ENCODE data around the gene SLC6A16. TPM values are rescaled to one million over a fixed set of nuclear protein-coding genes. Genes with fewer than 3 reads are reported as not detected.
"Not testable (repeated sequence)": the region's sequence is repeated elsewhere in the genome, so short reads cannot be mapped to it uniquely, and the experiment has no call there.

SLC6A16 gene
- total RNA-seq, 3 donors from 2014 or later: 1.2 to 2.7 (median 2.0) TPM

DNA sequence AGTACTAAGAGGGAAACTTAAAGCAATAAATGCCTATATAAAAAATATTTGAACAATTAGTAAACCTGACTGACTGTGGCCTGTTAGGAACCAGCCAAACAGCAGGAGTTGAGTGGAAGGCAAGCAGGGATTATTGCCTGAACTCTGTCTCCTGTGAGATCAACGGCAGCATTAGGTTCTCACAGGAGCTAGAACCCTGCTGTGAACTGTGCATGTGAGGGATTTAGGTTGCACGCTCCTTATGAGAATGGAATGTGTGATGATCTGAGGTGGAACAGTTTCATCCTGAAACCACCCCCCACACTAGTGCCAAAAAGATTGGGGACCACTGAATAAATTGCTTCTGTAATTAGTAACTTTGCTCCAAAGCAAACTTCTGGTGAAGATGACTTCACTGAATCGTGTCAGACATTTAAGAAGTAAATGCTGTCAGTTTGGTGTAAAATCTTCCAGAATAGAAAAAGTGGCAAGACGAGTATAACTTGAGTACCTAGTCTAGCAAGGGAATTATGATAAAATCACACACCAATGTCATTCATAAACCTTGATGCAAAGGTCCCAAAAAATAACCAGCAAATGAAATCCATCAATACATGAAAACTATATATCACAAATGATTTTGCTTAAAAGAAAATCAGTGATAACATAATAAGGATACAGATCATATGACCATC lies 53.8 kb downstream of the SLC6A16 start:
- H3K36me3 ChIP-seq: no peaks in the 10 kb centered on the region
- H3K27ac ChIP-seq: no peak overlapping the region
- peaks cover 14 to 17% of the 10 kb centered on the region in 2 donors for H3K9me3 ChIP-seq
- no peak for DNase-seq (ENCODE audit: low spot score in 2 of 2)
- H3K4me1 ChIP-seq: no peaks in the 10 kb centered on the region
- no peaks in the 10 kb centered on the region for H3K27me3 ChIP-seq
- intact Hi-C loops (cut with DNase I; ENCODE audit: low total_unique reads): no loop called here
- TF ChIP-seq CTCF (IDR thresholded peaks at IDR 0.05) (no peak), POLR2AphosphoS5 (IDR thresholded peaks at IDR 0.05) (no peak), POLR2A (IDR thresholded peaks at IDR 0.05) (no peak)
- no peak overlapping the region for H3K4me3 ChIP-seq

GRCh38 chr19:49266409-49266808 lies 58.6 kb downstream of the SLC6A16 start:
- H3K36me3 ChIP-seq; DNase-seq (ENCODE audit: low spot score in 2 of 2); H3K4me3 ChIP-seq; intact Hi-C loops (cut with DNase I; ENCODE audit: low total_unique reads); H3K4me1 ChIP-seq; H3K27me3 ChIP-seq; H3K27ac ChIP-seq: not testable (repeated sequence)
- peak in 1 of 3 donors; percentile 15 for TF ChIP-seq CTCF (IDR thresholded peaks at IDR 0.05)
- H3K9me3 ChIP-seq: peaks cover 14 to 26% of the 10 kb centered on the region in 2 donors

GRCh38 chr19:49264258-49264657 lies 60.7 kb downstream of the SLC6A16 start:
- Histone ChIP-seq H3K4me1 (no peaks in the 10 kb centered on the region), H3K36me3 (no peaks in the 10 kb centered on the region), H3K4me3 (no peak overlapping the region), H3K9me3 (peaks cover 14 to 30% of the 10 kb centered on the region in 2 donors), H3K27me3 (no peaks in the 10 kb centered on the region), H3K27ac (no peak overlapping the region)
- TF ChIP-seq CTCF (IDR thresholded peaks at IDR 0.05): no peak
- intact Hi-C loops (cut with DNase I; ENCODE audit: low total_unique reads): no loop called here
- DNase-seq (ENCODE audit: low spot score in 2 of 2): no peak

- Histone ChIP-seq H3K4me1 (no peaks in the 10 kb centered on the region), H3K27me3 (no peaks in the 10 kb centered on the region), H3K27ac (no peak overlapping the region), H3K36me3 (no peaks in the 10 kb centered on the region), H3K4me3 (no peak overlapping the region), H3K9me3 (peaks cover 12 to 30% of the 10 kb centered on the region in 2 donors)
- intact Hi-C loops (cut with DNase I; ENCODE audit: low total_unique reads): no loop called here
- DNase-seq (ENCODE audit: low spot score in 2 of 2): no peak
- TF ChIP-seq POLR2A (IDR thresholded peaks at IDR 0.05): no peak
- no peak for TF ChIP-seq CTCF (IDR thresholded peaks at IDR 0.05)
- TF ChIP-seq POLR2AphosphoS5 (IDR thresholded peaks at IDR 0.05): no peak
These were observed 63.4 kb downstream of the SLC6A16 start for GRCh38 chr19:49261602-49262001.

DNA sequence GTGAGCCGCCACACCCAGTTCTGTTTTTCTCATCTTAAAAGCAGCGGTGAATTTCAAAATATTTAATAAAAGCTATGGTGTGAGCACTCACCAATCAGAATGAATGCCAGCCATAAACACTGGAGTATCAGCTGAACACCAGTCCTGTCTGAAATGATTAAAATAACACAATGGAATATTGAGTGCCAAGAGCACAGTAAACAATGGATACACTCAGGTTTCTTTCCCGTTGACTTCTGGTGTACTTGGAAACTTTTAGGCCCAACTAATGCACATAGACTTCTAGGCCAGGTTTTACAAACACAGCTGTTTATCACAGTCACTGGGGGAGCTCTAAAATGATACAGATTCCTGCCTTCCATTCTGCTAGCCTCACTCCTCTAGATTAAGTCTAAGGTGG lies 68.3 kb downstream of the SLC6A16 start:
- no peak for DNase-seq (ENCODE audit: low spot score in 2 of 2)
- Histone ChIP-seq H3K27me3 (no peaks in the 10 kb centered on the region), H3K9me3 (peaks cover 8 to 18% of the 10 kb centered on the region in 2 donors), H3K4me1 (no peaks in the 10 kb centered on the region), H3K27ac (no peak overlapping the region), H3K36me3 (no peaks in the 10 kb centered on the region), H3K4me3 (no peak overlapping the region)
- no peak for TF ChIP-seq POLR2AphosphoS5 (IDR thresholded peaks at IDR 0.05)
- no peak for TF ChIP-seq CTCF (IDR thresholded peaks at IDR 0.05)
- no peak for TF ChIP-seq POLR2A (IDR thresholded peaks at IDR 0.05)
- intact Hi-C loops (cut with DNase I; ENCODE audit: low total_unique reads): loop anchor here (10.0 kb wide), 1 partner anchor 178 kb away; no protein-coding TSS in a partner anchor

Measured in breast epithelium (tissue), 4 donors.